ENCODE results near the gene MINDY4B.

The MINDY4B gene

DNA sequence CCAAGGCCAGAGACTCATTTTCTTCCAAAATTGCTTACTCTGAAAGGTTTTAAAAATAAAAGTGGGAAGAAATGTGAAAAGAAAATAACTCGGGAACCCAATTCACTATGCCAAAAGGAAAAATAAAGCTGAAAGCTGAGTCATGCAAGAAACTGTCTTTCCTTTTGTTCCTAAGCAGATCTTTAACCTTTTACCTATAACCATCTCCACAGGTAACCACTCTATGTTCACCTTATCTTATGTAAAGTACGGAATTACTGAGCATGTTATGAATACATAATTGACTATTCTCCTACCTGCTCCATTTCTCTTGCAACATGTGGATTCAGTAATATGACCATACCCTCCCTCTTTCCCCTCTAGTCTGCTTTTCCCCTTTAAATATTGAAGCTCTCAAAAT is 62.0 kb downstream of the MINDY4B start:
- no peak for DNase-seq

DNA sequence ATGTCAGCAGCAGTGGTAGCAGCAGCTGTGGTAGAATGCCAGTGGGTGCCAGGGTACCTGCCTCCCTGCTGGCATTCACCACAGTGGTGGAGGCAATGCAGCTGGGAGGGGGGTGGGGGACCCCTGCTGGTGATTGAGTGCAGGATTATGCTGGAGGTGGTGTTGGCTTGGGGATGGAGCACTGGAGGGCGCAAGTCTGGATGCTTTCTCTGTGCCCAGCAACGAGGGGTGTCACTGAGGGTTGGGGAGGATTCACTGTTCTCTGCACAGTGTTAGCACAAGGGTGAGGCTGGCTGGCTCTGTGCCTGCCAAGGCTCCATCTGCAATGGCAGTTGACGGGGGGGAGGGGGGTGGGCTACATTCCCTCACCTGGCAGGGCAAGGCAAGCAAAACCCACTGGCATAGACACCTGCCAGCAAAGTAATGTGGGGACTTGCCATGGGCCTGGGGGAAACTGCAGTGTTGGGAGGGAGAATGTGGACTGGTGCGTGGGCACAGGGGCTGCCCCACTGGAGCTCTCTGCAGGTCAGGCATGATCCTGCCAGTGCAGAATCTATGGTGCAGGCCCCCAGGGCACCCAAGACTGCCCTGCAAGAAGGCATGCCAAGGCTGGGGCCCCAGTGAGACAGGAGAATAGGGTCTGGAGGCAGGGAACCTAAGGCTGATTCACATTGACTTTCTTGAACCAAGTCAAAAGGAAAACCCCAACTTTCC is 64.3 kb downstream of the MINDY4B start:
- DNase-seq, result no peak

DNA sequence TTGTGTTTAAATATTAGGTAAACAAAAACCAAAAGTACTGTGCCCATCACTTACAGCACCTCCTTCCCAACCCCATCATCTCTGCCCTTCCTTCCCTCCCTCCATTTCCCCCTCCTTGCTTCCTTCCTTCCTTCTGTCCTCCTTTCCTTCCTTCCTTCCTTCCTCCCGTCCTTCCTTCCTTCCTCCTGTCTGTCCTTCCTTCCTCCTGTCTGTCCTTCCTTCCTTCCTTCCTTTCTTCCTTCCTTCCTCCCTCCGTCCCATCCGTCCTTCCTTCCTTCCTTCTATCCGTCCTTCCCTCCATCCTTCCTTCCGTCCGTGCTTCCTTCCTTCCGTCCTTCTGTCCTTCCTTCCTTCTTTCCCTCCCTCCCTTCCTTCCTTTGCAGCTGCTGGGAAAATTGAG is 74.5 kb downstream of the MINDY4B start:
- DNase-seq, result no peak

DNA sequence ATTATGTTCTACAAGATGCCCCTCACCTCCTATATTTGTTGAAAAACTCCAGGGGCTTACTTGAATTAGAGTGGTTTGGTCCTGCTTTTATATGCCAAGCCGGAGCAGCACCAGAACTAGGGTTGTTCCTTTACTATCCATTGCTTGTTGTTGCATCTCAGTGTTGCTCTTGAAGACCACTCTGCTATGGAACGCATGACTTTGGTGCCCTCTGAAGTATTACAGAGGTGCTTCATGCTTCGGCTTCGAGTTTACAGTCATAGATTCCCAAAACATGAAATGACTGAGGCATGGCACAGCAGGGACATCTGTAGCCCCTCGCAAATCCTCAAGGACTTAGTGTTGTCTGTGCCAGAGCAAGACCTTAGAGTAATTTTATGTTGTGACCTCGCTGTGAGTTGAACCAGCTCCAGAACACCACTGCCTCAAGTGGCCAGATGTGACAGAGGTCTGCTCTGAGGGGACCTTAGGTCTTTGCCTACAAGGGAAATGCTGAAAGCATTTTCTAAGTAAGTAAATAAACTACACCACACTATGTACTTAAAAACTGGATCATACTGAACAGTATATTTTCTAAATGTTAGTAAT is 75.1 kb downstream of the MINDY4B start:
- no peak for DNase-seq

DNA sequence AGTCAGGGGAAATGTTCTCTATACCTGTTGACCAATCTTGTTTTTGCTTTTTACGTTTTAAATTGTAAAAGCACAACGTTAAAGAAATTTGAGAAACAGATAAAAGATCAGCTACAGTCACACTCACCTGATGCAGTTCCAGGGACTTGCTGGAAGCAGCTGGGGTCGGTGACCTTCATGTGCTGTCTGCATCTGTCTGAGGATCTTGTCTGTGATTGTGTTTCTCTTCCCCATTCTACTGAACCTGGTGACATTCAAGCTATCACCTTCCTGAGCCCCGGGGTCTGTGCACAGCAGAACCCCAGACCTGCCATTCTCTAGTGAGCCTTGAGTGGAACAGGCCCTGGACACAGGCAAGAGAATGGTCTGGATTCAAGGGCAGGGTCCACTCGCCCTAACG is 75.8 kb downstream of the MINDY4B start:
- DNase-seq, result no peak

DNA sequence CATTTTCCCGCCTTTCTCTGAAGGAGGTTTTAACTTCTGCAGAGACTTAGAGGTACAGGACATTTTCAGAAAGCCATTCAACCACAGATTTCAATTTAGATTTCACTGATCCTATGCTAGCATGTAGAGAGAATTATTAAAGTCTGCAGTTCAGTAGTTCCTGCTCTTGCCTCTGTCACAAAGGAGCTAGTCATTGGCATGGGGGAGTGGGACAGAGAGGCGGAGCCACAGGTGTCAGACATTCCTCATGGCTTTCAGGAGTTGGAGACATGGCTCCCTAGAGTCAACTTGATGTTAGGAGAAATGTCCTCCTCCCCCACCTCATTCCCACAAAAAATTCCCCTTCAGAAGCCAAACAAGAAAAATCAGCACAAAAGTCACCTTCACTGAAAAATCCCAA is 76.2 kb downstream of the MINDY4B start:
- no peak for DNase-seq

DNA sequence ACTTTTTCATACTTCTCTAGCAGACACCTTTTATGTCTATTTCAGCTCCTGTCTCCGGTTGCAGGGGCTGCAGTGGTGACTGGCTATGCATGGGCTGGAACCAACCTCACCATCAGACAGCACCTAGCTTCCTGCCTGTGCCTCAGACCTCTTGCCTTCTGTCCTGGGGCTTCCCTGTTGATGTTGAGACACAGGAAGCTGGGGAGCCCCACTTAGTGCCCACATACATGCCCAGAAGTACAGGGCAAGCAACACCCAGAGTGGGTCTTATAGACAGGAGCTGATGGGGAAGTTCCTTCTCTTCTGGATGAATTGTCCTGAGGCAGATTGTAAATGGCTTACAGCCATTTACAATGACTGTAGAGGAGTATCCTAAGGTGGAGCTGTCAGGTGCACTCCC is 77.0 kb downstream of the MINDY4B start:
- no peak for DNase-seq

DNA sequence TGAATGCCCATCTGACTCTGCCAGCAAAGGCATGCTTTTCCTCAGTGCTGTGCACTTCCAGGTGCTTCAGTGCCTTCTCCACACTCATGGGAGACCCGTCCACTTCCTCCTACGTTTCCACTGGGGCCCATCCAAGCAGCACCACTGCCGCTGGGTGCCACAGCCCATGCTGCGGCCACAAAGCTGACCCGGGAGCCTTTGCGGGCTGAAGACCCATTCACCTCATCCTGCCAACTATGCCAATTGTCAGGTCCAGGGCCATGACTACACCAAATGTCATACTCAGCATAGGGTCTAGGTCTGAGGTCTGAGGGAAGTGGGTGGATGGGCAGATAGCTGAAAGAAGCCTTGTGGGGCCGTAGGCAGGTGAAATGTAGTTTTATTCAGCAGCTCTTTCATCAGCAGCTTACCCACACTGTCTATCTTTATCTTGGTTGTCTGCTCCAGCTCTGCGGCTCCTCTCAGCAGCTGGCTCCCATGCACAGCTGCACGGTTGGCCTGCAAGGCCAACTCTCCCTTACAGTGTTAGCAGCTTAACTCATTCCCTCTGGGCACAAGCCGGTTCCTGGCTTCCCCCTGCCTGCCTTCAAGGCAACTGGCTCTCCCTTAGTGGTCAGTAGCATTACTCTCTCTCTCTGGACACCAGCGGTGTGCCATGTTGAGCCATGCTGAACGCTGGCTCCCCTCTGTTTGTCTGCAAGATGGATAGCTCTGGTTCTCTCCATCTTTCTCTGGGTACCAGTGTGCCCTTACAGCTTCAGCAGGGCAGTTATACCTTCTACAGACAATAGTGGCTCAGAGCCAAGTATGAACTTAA is 78.6 kb downstream of the MINDY4B start:
- DNase-seq, result no peak

DNA sequence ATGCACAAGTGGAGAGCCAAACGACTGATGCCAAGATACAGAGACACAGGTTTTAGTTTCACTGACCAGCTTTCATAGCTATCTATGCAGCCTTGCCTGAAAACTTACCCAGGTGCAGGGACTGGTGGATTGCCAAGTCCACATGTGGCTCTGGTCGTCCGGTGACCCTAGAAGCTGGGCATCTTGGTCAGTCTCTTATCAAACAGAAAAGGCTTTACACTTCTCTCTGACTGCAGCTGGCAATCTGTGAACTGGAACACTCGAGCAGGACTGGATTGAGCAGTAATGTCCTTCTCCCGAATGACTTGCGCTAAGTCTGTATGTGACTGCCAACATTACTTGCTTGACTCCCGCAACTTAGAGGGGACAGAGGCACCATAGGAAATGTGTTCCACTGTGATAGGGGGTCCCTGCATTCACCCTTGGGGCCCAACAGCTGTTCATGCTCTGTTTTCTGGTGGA is 79.3 kb downstream of the MINDY4B start:
- no peak for DNase-seq

DNA sequence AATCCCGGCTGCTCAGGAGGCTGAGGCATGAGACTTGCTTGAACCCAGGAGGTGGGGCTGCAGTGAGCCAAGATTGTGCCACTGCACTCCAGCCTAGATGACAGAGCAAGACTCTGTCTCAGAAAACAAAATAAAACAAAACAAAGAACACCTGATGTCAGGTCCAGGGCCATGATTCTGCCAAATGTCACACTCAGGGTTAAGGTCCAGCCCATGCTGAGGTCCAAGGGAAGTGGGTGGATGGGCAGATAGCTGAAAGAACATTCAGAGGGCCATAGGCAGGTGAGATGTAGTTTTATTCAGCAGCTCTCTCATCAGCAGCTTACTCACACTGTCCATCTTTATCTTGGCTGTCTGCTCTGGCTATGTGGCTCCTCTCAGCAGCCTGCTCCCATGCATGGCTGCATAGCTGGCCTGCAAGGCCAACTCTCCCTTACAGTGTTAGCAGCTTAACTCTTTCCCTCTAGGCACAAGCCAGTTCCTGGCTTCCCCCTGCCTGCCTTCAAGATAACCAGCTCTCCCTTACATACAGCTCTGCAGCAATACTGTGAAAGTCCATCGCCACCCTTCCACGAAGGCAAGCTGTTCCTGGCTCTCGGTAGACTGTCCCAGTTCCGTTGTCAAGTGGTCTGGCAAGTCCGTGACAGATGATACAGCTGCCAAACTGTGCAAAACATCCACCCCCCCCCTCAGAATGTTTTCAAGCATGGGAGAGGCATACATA is 79.9 kb downstream of the MINDY4B start:
- no peak for DNase-seq

DNA sequence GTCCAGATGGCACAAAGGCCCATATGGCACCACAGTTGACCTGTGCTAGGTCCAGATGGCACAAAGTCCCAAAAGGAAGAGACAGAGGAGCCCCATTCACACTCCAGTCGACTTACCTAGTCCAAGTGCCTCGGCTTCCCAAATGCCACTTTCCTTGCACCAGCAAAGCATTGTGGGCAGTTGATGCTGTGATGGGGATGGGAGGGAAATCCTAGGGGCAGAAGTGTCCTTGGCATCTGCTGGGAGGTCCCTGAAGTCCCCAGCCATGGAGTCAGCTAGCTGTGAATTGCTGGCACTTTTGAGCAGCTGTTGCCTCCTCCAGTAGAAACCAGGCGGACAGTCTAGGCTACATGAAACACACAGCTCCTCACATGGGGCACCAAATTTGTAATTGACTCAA is 82.0 kb downstream of the MINDY4B start:
- DNase-seq, result no peak

DNA sequence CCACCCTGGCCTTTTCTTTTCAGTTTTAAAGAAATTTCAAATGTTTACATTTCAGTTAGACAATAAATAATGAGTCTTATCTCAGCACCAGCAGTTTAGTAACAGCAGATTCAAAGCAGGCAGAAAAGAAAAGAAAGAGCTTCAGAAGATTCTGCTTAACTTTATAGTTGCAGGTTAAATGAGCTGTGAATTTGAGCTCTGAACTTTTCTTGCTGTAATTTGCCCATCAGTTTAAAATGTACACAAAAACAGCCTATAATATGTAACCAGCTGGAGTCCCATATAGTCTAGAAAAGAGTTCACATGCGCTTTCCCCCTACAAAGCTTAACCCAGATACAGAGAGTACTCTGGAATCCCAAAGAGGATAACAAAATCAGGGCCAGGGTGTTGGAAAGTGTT is 82.6 kb downstream of the MINDY4B start:
- no peak for DNase-seq
